Keratinocyte (primary cell): ENCODE results near the gene SNX30. TPM values are rescaled to one million over a fixed set of nuclear protein-coding genes. Genes with fewer than 3 reads are reported as not detected.

Experiments
- DNase-seq: peaks from one replicate; pipeline ENCODE4 v3.0.0-alpha.2; 2011; ENCODE audit warnings: low read depth, missing footprints, low spot score
- FAIRE-seq: peaks from 2 replicates; lab custom pipeline; 2011; peaks lifted over from hg19 to GRCh38; lab: Jason Lieb, UNC
- H2AFZ ChIP-seq: 2 replicates; pipeline ENCODE4 v1.6.0; 2012; ENCODE audit warnings: low read length, control low read depth, inconsistent platforms; ENCODE audit not compliant: control insufficient read depth
- H3K27ac ChIP-seq: 2 replicates; pipeline ENCODE4 v1.5.1; 2011; ENCODE audit warnings: low read length; ENCODE audit not compliant: control insufficient read depth, insufficient read depth
- H3K27me3 ChIP-seq: 3 replicates; pipeline ENCODE4 v1.6.0; 2011; ENCODE audit warnings: low read length; ENCODE audit not compliant: control insufficient read depth, insufficient read depth; ENCODE audit errors: extremely low read depth
- H3K36me3 ChIP-seq, 2 experiments: 2 replicates in 1 of 2; 3 replicates in 1 of 2; pipeline ENCODE4 v1.5.1; 2011; ENCODE audit warnings: low read length in 2 of 2, mild to moderate bottlenecking in 1 of 2; ENCODE audit not compliant: control insufficient read depth in 2 of 2, insufficient read depth in 2 of 2; ENCODE audit errors: extremely low read depth in 1 of 2
- H3K4me1 ChIP-seq: 3 replicates; pipeline ENCODE4 v1.5.1; 2011; ENCODE audit warnings: low read length; ENCODE audit not compliant: control insufficient read depth, insufficient read depth; ENCODE audit errors: extremely low read depth
- H3K4me2 ChIP-seq: 3 replicates; pipeline ENCODE4 v1.6.0; 2011; ENCODE audit warnings: low read depth, low read length; ENCODE audit not compliant: control insufficient read depth, insufficient read depth; ENCODE audit errors: extremely low read depth
- H3K4me3 ChIP-seq, 3 experiments: fragments of 200-600 bp in 1 of 3; sonication (generic) in 1 of 3; 2 replicates in 2 of 3; 3 replicates in 1 of 3; pipeline ENCODE4 v1.5.1; 2011 to 2016; ENCODE audit warnings: low read length in 3 of 3, mild to moderate bottlenecking in 3 of 3, control low read depth in 2 of 3, inconsistent platforms in 1 of 3, low read depth in 1 of 3, mixed read lengths in 1 of 3, mixed run types in 1 of 3, moderate library complexity in 1 of 3; ENCODE audit not compliant: control insufficient read depth in 2 of 3, insufficient read depth in 2 of 3; ENCODE audit errors: extremely low read depth in 1 of 3
- H3K79me2 ChIP-seq: 2 replicates; pipeline ENCODE4 v1.6.0; 2012; ENCODE audit warnings: low read length; ENCODE audit not compliant: control insufficient read depth, insufficient read depth
- H3K9ac ChIP-seq: 3 replicates; pipeline ENCODE4 v1.6.0; 2011; ENCODE audit warnings: low read length; ENCODE audit not compliant: control insufficient read depth, insufficient read depth; ENCODE audit errors: extremely low read depth
- H3K9me1 ChIP-seq: 3 replicates; pipeline ENCODE4 v1.6.0; 2011; ENCODE audit warnings: low read length; ENCODE audit not compliant: control insufficient read depth, insufficient read depth; ENCODE audit errors: extremely low read depth
- H3K9me3 ChIP-seq: 2 replicates; pipeline ENCODE4 v1.5.1; 2012; ENCODE audit warnings: low read depth, low read length; ENCODE audit not compliant: control insufficient read depth
- H4K20me1 ChIP-seq: 3 replicates; pipeline ENCODE4 v1.6.0; 2011; ENCODE audit warnings: low read length; ENCODE audit not compliant: control insufficient read depth, insufficient read depth; ENCODE audit errors: extremely low read depth
- EZH2 ChIP-seq: IDR thresholded peaks from one replicate; pipeline ENCODE4 v1.6.1; 2012; ENCODE audit warnings: inconsistent platforms, mild to moderate bottlenecking, low read length, moderate library complexity
- dilution Hi-C: fragments of 300-500 bp; cut with MboI; formaldehyde crosslinking; loops from one replicate; pipeline ENCODE4 v1.7.0; 2020; ENCODE audit warnings: low sequenced_read_pairs; ENCODE audit not compliant: extremely low pct_ligation_motif_present
- polyA plus RNA-seq, 5 experiments: library from polyadenylated mRNA; depleted of rRNA in 3 of 5; stranded (reverse) in 3 of 5; stranded (forward) in 1 of 5; unstranded in 1 of 5; fragments of >200 nt; gene quantifications; 1 replicate in 1 of 5; 2 replicates in 3 of 5; 3 replicates in 1 of 5; pipeline versions ENCODE4 v1.2.1 to v1.2.3, GENCODE V29; 2011 to 2012; ENCODE audit warnings: missing spikeins in 2 of 5, low read depth in 1 of 5, low replicate concordance in 1 of 5
- TF ChIP-seq, protein P1 (sequence below), 3 experiments: IDR thresholded peaks in 1 of 3; conservative IDR thresholded peaks in 1 of 3; optimal IDR thresholded peaks in 1 of 3; 2 replicates in 2 of 3; 3 replicates in 1 of 3; pipeline versions ENCODE3 to v1.5.1; 2011; ENCODE audit warnings: low read length in 3 of 3, mild to moderate bottlenecking in 3 of 3, moderate library complexity in 2 of 3, control low read depth in 1 of 3, inconsistent platforms in 1 of 3; ENCODE audit not compliant: insufficient read depth in 2 of 3; ENCODE audit errors: extremely low read depth in 1 of 3

Gene SNX30
- polyA plus RNA-seq, 1 donor (not counting 4 experiments of a cell fraction or from before 2014, with no cell fraction given) = 9.0 TPM

DNA sequence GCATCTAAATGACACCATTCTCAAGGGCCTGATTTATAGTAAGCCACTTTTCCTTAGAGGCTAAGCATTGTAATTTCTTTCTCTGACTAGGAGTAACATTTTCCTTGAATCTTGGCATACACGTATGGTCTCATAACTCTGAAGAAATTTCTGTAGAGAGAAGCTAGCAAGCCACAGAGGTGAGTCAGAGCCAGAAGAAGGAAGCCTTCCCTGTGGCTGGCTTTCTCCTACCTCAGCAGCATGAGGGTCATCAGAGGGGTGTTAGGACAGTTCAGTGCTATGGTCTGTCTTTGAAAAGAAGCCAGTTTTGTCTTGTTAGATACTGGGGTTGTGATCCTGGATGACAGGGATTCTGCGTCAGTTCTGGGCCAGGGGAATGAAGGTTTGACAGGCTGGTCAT is 3.2 kb downstream of the SNX30 start:
- H3K9me3 ChIP-seq = no peaks in the 10 kb centered on the region
- H3K9me1 ChIP-seq = no peaks in the 10 kb centered on the region
- H3K9ac ChIP-seq = no peak overlapping the region
- H3K79me2 ChIP-seq = peaks cover 39% of the 10 kb centered on the region
- no peaks in the 10 kb centered on the region for H3K27me3 ChIP-seq
- FAIRE-seq (peak; percentile 75), DNase-seq (no peak)
- no peak overlapping the region for H3K4me3 ChIP-seq
- H3K4me2 ChIP-seq = peak overlapping the region; percentile 49
- dilution Hi-C loops = no loop called here
- peaks cover 69% of the 10 kb centered on the region for H3K4me1 ChIP-seq
- H2AFZ ChIP-seq = no peak overlapping the region
- H3K27ac ChIP-seq = peak overlapping the region; percentile 78
- TF ChIP-seq EZH2 = no peak
- TF ChIP-seq, protein P1, sequence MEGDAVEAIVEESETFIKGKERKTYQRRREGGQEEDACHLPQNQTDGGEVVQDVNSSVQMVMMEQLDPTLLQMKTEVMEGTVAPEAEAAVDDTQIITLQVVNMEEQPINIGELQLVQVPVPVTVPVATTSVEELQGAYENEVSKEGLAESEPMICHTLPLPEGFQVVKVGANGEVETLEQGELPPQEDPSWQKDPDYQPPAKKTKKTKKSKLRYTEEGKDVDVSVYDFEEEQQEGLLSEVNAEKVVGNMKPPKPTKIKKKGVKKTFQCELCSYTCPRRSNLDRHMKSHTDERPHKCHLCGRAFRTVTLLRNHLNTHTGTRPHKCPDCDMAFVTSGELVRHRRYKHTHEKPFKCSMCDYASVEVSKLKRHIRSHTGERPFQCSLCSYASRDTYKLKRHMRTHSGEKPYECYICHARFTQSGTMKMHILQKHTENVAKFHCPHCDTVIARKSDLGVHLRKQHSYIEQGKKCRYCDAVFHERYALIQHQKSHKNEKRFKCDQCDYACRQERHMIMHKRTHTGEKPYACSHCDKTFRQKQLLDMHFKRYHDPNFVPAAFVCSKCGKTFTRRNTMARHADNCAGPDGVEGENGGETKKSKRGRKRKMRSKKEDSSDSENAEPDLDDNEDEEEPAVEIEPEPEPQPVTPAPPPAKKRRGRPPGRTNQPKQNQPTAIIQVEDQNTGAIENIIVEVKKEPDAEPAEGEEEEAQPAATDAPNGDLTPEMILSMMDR (optimal IDR thresholded peaks at IDR 0.05 in 1 of 3, IDR thresholded peaks at IDR 0.05 in 1 of 3, conservative IDR thresholded peaks at IDR 0.05 in 1 of 3; ENCODE audit: extremely low read depth in 1 of 3, insufficient read depth in 2 of 3, low read length in 3 of 3) = no peak
- no peaks in the 10 kb centered on the region for H4K20me1 ChIP-seq
- H3K36me3 ChIP-seq = peaks cover 2 to 7% of the 10 kb centered on the region in 2 experiments

DNA sequence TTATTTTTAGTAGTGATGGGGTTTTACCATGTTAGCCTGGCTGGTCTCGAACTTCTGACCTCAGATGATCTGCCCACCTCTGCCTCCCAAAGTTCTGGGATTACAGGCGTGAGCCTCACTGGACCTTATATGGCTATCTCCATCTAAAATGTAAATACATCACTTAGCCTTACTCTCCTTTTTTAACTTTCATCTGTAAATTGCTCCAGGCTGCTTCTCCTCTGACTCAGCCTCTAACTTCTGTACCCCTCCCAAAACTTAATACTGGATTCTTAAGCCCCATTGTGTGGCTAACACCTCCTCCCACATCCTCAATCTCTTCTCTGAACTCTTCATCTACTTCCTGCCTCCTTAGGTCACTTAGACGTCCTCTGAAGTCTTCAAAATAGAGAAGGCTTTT is 4.0 kb downstream of the SNX30 start:
- peak overlapping the region; percentile 42 to 67 (median 64) for H3K4me3 ChIP-seq
- no peaks in the 10 kb centered on the region for H3K9me3 ChIP-seq
- FAIRE-seq = peak; percentile 67
- H3K9me1 ChIP-seq = no peaks in the 10 kb centered on the region
- peak overlapping the region; percentile 78 for H3K27ac ChIP-seq
- no peaks in the 10 kb centered on the region for H4K20me1 ChIP-seq
- H3K79me2 ChIP-seq = peaks cover 45% of the 10 kb centered on the region
- dilution Hi-C loops = no loop called here
- peak overlapping the region; percentile 77 for H3K4me2 ChIP-seq
- peak overlapping the region; percentile 66 for H3K9ac ChIP-seq
- TF ChIP-seq EZH2 = no peak
- TF ChIP-seq, protein P1 (optimal IDR thresholded peaks at IDR 0.05 in 1 of 3, IDR thresholded peaks at IDR 0.05 in 1 of 3, conservative IDR thresholded peaks at IDR 0.05 in 1 of 3; ENCODE audit: extremely low read depth in 1 of 3, insufficient read depth in 2 of 3, low read length in 3 of 3) = no peak
- peaks cover 67% of the 10 kb centered on the region for H3K4me1 ChIP-seq
- H2AFZ ChIP-seq = no peak overlapping the region
- H3K27me3 ChIP-seq = no peaks in the 10 kb centered on the region
- peaks cover 2 to 7% of the 10 kb centered on the region in 2 experiments for H3K36me3 ChIP-seq
- peak; percentile 53 for DNase-seq
